Activated CD4-positive, alpha-beta memory T cell treated with anti-CD3 and anti-CD28 coated beads, Interleukin-2, amount 10 ng/mL, durations not matched to agents 7 days and 5 days (primary cell): ENCODE measurements around the gene NOM1. TPM values are rescaled to one million over a fixed set of nuclear protein-coding genes. Genes with fewer than 3 reads are reported as not detected.

Source experiments
- CTCF ChIA-PET: fragments of 350-600 bp; sonication (Branson Sonifier 250); formaldehyde crosslinking; loops from one replicate; lab custom pipeline; 2021; ENCODE audit warnings: antibody characterized with exemption, inconsistent platforms; lab: Charles Lee
- POLR2A ChIA-PET: fragments of 350-600 bp; sonication (Branson Sonifier 250); formaldehyde crosslinking; loops from one replicate; lab custom pipeline; 2021; ENCODE audit warnings: antibody characterized with exemption; lab: Charles Lee
- DNase-seq: peaks from one replicate; pipeline ENCODE4 v3.0.0-alpha.2; 2020
- H3K27ac Mint-ChIP-seq: one replicate; pipeline ENCODE4 v1.8.0; 2021; ENCODE audit warnings: mild to moderate bottlenecking, mixed read lengths
- H3K27me3 Mint-ChIP-seq: one replicate; pipeline ENCODE4 v1.8.0; 2021; ENCODE audit warnings: mixed read lengths
- H3K36me3 Mint-ChIP-seq: one replicate; pipeline ENCODE4 v1.8.0; 2021; ENCODE audit warnings: low read depth, mixed read lengths
- H3K4me1 Mint-ChIP-seq: one replicate; pipeline ENCODE4 v1.8.0; 2021; ENCODE audit warnings: mixed read lengths
- H3K4me3 Mint-ChIP-seq: one replicate; pipeline ENCODE4 v1.8.0; 2021; ENCODE audit warnings: mild to moderate bottlenecking, mixed read lengths
- H3K9me3 Mint-ChIP-seq: one replicate; pipeline ENCODE4 v1.8.0; 2021; ENCODE audit warnings: mixed read lengths
- total RNA-seq, 2 experiments: library from RNA; stranded (reverse); gene quantifications; one replicate each; pipeline ENCODE4 v1.2.3, GENCODE V29; 2021

Gene NOM1
- total RNA-seq, 2 experiments from 2014 or later, result 22.1 to 22.8 TPM

DNA sequence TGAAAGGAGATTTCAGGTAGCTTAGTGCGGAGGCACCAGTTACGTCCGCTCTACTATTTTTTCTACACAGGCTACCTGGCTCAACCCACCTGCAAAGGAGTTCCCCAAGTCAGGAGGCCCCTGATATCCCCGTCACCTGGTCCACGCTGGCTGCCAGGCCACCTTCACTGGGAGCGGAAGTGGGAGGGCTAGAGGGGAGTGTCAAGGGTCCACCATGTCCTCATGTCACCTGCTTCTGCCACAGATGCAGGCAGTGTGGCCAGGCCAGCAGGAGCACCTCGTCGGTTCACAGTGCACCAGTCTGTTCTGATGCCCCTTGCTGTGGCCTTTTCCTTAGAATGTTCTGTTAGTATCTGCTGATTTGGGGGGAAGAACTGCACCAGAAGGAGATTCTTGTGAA is 16.9 kb downstream of the NOM1 start:
- H3K27me3 Mint-ChIP-seq, result no peaks in the 10 kb centered on the region
- POLR2A ChIA-PET, result interaction anchor here (2.0 kb wide), 1 partner anchor 16 kb away, joined by 5 read pairs; no protein-coding TSS in a partner anchor
- no peak for DNase-seq
- CTCF ChIA-PET, result no interaction called here
- H3K9me3 Mint-ChIP-seq, result no peaks in the 10 kb centered on the region
- H3K27ac Mint-ChIP-seq, result no peak overlapping the region
- no peak overlapping the region for H3K4me3 Mint-ChIP-seq
- peaks cover 55% of the 10 kb centered on the region for H3K36me3 Mint-ChIP-seq
- peaks cover 1% of the 10 kb centered on the region for H3K4me1 Mint-ChIP-seq

DNA sequence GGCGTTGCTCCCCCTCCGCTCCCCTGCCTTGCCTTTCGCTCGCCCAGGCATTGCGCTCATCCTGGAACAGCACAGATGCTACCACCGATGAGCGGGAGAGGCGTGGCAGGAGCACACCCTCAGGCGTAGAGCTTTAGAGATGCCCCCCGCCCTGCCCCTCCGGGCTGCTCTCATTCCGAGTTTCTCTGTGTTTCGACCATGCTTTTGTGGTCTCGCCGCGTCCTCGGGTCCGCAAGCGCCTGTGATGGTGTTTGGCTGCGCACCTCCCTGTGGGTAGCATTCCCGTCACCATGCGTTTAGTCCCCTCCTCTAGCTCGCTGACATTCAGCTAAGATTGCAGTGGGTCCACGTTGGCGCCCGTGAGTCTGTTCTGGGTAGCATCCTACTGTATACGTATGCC is 18.7 kb downstream of the NOM1 start:
- H3K27me3 Mint-ChIP-seq, result no peaks in the 10 kb centered on the region
- ChIA-PET CTCF (interaction anchor here (1.2 to 2.8 kb wide), 3 partner anchors 10 to 301 kb away, joined by 3 to 12 read pairs (median 3); partner anchors contain the start of gene NOM1), POLR2A (interaction anchor here (2.0 kb wide), 1 partner anchor 18 kb away, joined by 5 read pairs; no protein-coding TSS in a partner anchor)
- H3K36me3 Mint-ChIP-seq, result peaks cover 43% of the 10 kb centered on the region
- H3K27ac Mint-ChIP-seq, result no peak overlapping the region
- no peak for DNase-seq
- no peaks in the 10 kb centered on the region for H3K9me3 Mint-ChIP-seq
- H3K4me3 Mint-ChIP-seq, result no peak overlapping the region
- no peaks in the 10 kb centered on the region for H3K4me1 Mint-ChIP-seq

DNA sequence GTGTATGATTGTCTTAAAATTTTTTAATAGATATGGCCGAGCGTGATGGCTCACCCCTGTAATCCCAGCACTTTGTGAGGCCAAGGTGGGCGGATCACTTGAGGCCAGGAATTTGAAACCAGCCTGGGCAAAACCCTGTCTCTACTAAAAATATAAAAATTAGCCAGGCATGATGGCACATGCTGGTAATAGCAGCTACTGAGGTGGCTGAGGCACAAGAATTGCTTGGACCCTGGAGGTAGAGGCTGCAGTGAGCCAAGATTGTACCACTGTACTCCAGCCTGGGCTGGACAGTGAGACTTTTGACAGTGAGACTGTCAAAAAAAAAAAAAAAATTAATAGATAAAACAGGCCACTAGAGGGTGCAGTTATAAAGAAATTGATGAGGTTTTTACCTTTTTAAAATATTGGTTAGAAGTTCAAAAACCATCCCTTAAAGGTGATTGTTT is 20.5 kb downstream of the NOM1 start:
- CTCF ChIA-PET, result interaction anchor here (0.7 to 2.8 kb wide), 8 partner anchors 20 to 1069 kb away, joined by 3 to 12 read pairs (median 3); partner anchors contain the start of gene NOM1
- no peaks in the 10 kb centered on the region for H3K4me1 Mint-ChIP-seq
- POLR2A ChIA-PET, result no interaction called here
- no peak overlapping the region for H3K4me3 Mint-ChIP-seq
- DNase-seq, result no peak
- H3K27ac Mint-ChIP-seq, result no peak overlapping the region
- no peaks in the 10 kb centered on the region for H3K27me3 Mint-ChIP-seq
- no peaks in the 10 kb centered on the region for H3K9me3 Mint-ChIP-seq
- peaks cover 33% of the 10 kb centered on the region for H3K36me3 Mint-ChIP-seq

DNA sequence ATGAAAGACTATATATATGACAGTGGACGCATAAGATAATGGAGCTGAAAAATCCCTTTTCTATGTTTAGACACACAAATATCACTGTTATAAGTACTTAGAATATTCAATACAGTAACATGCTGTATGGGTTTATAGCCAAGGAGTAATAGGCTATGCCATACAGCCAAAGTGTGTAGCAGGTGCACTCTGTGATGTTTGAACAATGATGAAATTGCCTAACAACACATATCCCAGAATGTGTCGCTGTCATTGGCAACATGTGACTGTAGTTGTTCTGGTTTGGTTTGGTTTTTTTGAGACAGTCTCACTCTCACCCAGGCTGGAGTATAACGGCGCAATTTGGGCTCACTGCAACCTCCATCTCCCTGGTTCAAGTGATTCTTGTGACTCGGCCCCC is 26.1 kb downstream of the NOM1 start:
- Mint-ChIP-seq H3K4me3 (no peak overlapping the region), H3K27me3 (no peaks in the 10 kb centered on the region), H3K4me1 (no peaks in the 10 kb centered on the region), H3K36me3 (peaks cover 32% of the 10 kb centered on the region), H3K9me3 (peaks cover 3% of the 10 kb centered on the region), H3K27ac (no peak overlapping the region)
- ChIA-PET POLR2A (no interaction called here), CTCF (interaction anchor here (0.7 kb wide), 1 partner anchor 84 kb away, joined by 3 read pairs; no protein-coding TSS in a partner anchor)
- DNase-seq, result no peak

DNA sequence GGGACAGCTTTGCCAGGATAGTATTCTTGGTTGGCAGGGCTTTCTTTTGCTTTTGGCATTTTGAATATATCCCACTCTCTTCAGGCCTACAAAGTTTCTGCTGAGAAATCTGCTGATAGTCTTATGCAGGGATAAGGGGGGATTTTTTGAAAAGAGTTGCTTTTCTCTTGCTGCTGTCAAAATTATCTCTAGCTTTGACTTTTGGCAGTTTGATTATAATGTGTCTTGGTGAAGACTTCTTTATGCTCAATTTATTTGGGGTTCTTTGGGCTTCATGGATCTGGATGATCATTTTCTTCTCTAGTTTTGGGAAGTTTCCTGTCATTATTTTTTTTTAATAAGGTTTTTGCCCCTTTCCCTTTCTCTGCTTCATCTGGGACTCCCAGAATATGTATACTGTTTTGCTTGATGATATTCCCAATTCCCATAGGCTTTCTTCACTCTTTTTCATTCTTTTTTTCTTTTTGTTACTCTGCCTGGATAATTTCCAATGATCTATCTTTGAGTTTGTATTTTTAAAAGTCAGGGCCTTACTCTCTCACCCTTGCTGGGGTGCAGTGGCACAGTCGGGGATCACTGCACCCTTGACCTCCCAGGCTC is 29.6 kb downstream of the NOM1 start:
- DNase-seq, result no peak
- Mint-ChIP-seq H3K36me3 (peaks cover 22% of the 10 kb centered on the region), H3K4me3 (no peak overlapping the region), H3K27ac (no peak overlapping the region), H3K27me3 (no peaks in the 10 kb centered on the region), H3K9me3 (peaks cover 3% of the 10 kb centered on the region), H3K4me1 (no peaks in the 10 kb centered on the region)
- ChIA-PET CTCF (no interaction called here), POLR2A (no interaction called here)

DNA sequence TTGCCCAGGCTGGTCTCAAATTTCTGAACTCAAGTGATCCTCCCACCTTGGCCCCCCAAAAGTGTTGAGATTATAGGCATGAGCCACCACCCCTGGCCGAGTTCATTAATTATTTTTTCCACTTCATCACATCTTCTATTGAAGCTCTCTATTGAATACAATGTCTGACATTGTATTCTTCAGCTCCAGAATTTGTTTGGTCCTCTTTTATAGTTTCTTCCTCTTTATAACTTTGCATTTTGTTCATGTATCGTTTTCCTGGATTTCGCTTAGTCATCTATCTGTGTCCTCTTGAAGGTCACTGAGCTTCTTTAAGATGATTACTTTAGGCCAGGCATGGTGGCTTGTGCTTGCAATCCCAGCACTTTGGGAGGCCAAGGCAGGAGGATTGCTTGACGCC is 30.2 kb downstream of the NOM1 start:
- CTCF ChIA-PET, result interaction anchor here (0.7 kb wide), 1 partner anchor 385 kb away, joined by 4 read pairs; no protein-coding TSS in a partner anchor
- H3K27ac Mint-ChIP-seq, result no peak overlapping the region

DNA sequence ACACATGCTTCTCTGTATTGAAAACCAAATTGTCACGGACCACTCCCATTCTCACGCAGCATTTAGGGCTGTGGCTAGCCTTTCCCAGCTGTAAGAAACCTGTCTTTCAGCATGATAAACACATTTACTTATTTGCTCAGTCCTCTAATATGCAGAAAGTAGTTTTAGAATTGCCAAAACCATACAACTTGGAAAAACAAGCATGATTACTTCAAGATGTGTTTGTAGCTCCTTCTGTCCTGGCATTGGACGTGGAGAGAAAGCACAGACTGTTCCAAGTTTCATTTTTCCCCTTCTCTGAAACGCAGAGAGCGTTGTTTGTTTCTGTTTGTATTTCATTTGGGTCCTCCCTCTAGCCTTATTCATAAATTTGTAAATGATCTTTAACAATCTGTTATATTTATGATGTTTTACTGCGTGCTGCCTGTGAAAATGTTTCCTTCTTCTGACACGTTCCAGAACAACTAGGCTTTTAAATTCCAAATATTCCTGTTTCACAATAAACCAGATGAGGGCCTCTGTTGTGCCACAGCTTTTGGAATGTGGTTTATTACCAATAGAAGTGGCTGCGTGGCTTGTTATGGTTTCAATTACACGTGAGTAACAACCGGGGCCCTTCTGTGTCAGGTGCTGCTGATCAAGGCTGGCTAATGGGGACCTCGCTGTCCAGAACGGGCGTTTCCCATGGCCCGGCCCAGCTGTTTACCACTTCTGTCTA is 34.8 kb downstream of the NOM1 start:
- POLR2A ChIA-PET, result no interaction called here
- no peak overlapping the region for H3K4me3 Mint-ChIP-seq
- CTCF ChIA-PET, result no interaction called here
- no peaks in the 10 kb centered on the region for H3K4me1 Mint-ChIP-seq
- DNase-seq, result no peak
- H3K36me3 Mint-ChIP-seq, result peaks cover 6% of the 10 kb centered on the region
- H3K27me3 Mint-ChIP-seq, result no peaks in the 10 kb centered on the region
- peaks cover 1% of the 10 kb centered on the region for H3K9me3 Mint-ChIP-seq
- H3K27ac Mint-ChIP-seq, result no peak overlapping the region

More for the DNA sequence above, 30.2 kb downstream of the NOM1 start:
- POLR2A ChIA-PET, result no interaction called here
- Mint-ChIP-seq H3K36me3 (peaks cover 21% of the 10 kb centered on the region), H3K27me3 (no peaks in the 10 kb centered on the region), H3K4me1 (no peaks in the 10 kb centered on the region), H3K4me3 (no peak overlapping the region), H3K9me3 (peaks cover 3% of the 10 kb centered on the region)
- DNase-seq, result no peak

DNA sequence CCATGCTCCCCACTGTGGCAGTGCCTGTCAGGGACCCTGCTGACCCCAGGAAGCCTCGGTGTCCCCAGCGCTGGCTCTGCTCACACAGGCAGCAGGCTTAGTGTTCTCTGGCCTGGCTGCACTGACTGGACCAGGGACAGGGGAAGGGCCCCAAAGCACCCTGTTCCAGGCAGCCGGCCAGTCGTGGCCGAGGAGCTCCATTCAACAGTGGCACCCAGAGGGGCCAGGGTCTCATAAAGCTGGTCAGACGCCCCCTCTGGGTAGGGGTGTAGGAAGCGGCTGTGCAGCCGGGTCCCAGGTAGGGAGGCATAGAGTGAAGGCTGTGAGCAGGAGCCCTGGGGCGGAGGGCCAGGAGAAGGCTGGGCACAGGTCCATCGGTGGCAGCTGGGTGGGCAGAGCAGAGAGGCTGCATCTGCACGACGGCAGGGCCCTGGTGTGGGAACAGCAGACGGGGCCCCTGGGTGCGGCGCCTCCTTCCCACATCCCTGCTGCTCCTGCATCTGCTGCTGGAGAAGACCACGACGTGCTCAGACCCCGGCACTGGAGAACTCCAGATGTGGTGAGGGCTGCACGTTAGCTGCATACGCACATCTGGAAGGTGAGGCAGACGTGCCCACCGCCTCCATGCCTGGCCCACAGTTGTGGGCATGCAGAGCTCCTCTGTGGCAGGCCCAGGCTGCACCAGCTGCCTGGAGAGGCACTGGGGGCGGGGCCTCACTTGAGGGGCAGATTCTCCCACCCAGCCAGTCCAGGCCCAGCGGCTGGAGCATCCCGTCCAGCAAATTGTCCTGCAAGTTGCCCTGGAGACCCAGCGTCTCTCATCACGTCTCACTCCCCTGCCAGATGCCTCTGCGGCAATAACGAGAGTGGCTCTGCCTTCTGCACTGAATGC is 35.8 kb downstream of the NOM1 start:
- no peaks in the 10 kb centered on the region for H3K36me3 Mint-ChIP-seq
- POLR2A ChIA-PET, result no interaction called here
- CTCF ChIA-PET, result no interaction called here
- H3K4me3 Mint-ChIP-seq, result no peak overlapping the region
- no peak for DNase-seq
- H3K27ac Mint-ChIP-seq, result no peak overlapping the region
- H3K9me3 Mint-ChIP-seq, result no peaks in the 10 kb centered on the region
- H3K27me3 Mint-ChIP-seq, result no peaks in the 10 kb centered on the region
- H3K4me1 Mint-ChIP-seq, result no peaks in the 10 kb centered on the region

DNA sequence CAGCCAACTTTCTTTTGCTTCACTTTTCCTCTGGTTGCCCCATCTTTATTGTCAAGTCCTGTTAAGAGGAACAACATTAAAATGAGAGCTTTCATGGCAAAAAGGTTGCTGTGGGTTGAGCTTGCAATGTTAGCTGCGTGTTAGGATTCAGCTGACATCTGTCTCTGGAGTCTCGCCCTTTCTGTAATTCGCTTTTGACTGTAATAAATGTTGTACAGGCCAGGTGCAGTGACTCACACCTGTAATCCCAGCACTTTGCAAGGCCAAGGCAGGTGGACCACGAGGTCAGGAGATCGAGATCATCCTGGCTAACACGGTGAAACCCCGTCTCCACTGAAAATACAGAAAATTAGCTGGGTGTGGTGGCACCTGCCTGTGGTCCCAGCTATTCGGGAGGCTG is 36.9 kb downstream of the NOM1 start:
- CTCF ChIA-PET, result no interaction called here
- no peak for DNase-seq
- H3K27ac Mint-ChIP-seq, result no peak overlapping the region
- no peaks in the 10 kb centered on the region for H3K9me3 Mint-ChIP-seq
- no peak overlapping the region for H3K4me3 Mint-ChIP-seq
- H3K36me3 Mint-ChIP-seq, result no peaks in the 10 kb centered on the region
- H3K4me1 Mint-ChIP-seq, result no peaks in the 10 kb centered on the region
- POLR2A ChIA-PET, result no interaction called here
- peaks cover 2% of the 10 kb centered on the region for H3K27me3 Mint-ChIP-seq

DNA sequence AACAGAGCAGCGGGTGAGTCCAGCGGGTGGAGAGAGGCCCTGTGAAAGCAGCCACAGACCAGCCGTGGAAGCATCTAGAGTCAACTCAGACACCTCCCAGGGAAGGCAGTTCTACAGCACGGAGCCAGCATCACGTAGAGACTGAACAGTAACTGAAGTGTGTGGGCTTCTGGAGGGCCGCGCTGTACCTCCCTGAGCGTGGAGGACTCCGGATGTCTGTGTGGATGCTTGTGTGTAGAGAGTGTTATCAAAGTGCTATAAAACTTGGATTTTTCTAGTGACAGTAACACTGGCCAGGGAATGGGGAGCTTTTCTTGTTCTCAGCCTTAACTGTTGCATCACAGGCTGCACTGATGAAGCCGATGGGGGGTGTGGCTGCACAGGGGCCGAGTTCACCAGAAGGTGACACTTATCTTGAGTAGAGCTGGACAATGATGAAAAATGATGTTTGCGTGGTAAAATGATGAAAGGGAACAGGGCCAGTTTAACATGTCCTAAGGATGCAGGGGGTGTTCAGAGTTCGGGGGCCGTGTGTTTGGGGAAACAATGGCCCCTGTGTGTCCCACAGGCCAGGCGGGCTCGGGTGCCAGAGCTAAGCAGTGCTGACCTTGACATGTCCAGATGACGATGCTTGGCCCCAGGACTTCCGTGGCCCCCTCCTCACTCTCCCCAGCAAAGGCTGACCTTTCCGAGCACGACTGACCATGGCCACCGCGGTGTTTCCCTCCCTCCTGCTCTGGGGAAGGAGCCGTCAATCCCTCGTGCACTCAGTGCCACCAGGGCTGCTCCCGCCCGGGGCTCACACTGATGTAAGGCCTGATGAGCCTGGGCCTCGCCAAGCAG is 39.1 kb downstream of the NOM1 start:
- Mint-ChIP-seq H3K27me3 (peaks cover 4% of the 10 kb centered on the region), H3K9me3 (no peaks in the 10 kb centered on the region), H3K4me1 (no peaks in the 10 kb centered on the region), H3K27ac (no peak overlapping the region), H3K36me3 (no peaks in the 10 kb centered on the region), H3K4me3 (no peak overlapping the region)
- POLR2A ChIA-PET, result no interaction called here
- CTCF ChIA-PET, result no interaction called here
- DNase-seq, result no peak

DNA sequence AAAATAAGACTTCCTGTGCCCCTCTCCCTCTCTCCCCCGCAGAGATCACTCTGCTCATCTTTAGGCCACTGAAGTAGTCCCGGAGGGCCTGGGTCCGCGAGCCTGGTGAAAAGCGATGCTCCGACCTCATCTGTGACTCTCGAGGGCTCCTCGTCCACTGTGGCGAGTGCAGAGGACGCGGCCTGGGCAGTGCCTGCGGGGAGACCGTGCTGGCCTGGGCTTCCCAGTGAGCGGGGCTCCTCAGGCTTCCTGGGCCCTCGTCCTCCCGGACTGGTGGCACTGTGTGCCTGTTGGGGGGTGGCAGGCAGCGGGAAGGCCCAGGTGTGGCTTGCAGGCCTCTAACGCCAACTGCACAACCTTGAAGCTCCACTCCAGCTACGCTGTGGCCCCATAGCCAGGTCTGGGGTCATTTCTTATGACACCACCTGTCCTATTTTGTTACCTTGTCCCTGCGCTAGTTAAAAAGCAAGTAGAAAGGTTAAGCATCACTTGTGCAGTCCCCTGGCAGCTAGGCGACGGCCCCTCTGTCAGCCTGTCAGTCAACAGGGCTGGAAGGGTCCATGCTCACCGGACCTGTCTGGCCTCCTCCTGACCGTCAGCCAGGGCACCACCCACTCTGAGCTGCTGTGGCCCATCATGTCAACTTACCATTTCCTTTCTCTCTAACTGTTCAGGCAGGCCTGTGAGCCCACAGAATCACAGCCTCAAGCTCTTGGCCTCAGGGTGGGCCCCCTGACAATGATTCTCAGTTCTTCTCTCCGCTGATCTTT is 40.4 kb downstream of the NOM1 start:
- POLR2A ChIA-PET, result no interaction called here

More for the DNA sequence above, 40.4 kb downstream of the NOM1 start:
- DNase-seq, result no peak
- CTCF ChIA-PET, result no interaction called here
- Mint-ChIP-seq H3K27ac (no peak overlapping the region), H3K4me3 (no peak overlapping the region), H3K4me1 (no peaks in the 10 kb centered on the region), H3K36me3 (no peaks in the 10 kb centered on the region), H3K9me3 (no peaks in the 10 kb centered on the region), H3K27me3 (peaks cover 10% of the 10 kb centered on the region)
